ENCODE measurements around the gene ARMH3. TPM values are rescaled to one million over a fixed set of nuclear protein-coding genes. Genes with fewer than 3 reads are reported as not detected.

Gene ARMH3
- total and polyA plus RNA-seq, 2 experiments from 2014 or later = 8.7 to 11.1 TPM

- peaks cover 20% of the 10 kb centered on the region for H3K27me3 Mint-ChIP-seq (ENCODE audit: insufficient read depth, low read depth, poor library complexity)
- H3K9me3 Mint-ChIP-seq = no peaks in the 10 kb centered on the region; the same call in 1 of the 3 replicates
- peak overlapping the region; percentile 60 for H3K4me3 Mint-ChIP-seq
- Histone ChIP-seq H3K4me2 (peak overlapping the region; percentile 88), H2AFZ (no peak overlapping the region), H4K20me1 (replicated peaks; ENCODE audit: insufficient read depth) (peaks cover 4% of the 10 kb centered on the region), H3K79me2 (replicated peaks; ENCODE audit: insufficient read depth) (no peaks in the 10 kb centered on the region), H3F3A (replicated peaks; ENCODE audit: low read depth) (peaks cover 18% of the 10 kb centered on the region), H3K27ac (ENCODE audit: low read depth) (no peak overlapping the region), H3K27me3 (ENCODE audit: insufficient read depth) (no peaks in the 10 kb centered on the region), H3K9me2 (ENCODE audit: insufficient read depth) (no peaks in the 10 kb centered on the region), H3K36me3 (ENCODE audit: insufficient read depth) (no peaks in the 10 kb centered on the region), H3K4me3 (peak overlapping the region; percentile 63), H3K4me1 (ENCODE audit: insufficient read depth) (peaks cover 17% of the 10 kb centered on the region)
- no peak for TF ChIP-seq ZNF114 (CRISPR knock-in tag; IDR thresholded peaks at IDR 0.05)
- no peak for TF ChIP-seq ETS1 (IDR thresholded peaks at IDR 0.05)
- H3K27ac Mint-ChIP-seq = no peak overlapping the region
- H3K36me3 Mint-ChIP-seq (ENCODE audit: low read depth) = peaks cover 3% of the 10 kb centered on the region; the same call in 1 of the 3 replicates
- peak; percentile 31 for DNase-seq (ENCODE audit: low spot score)
- H3K4me1 Mint-ChIP-seq = peaks cover 17% of the 10 kb centered on the region
- ATAC-seq = peak; percentile 5
Observed at GRCh38 chr10:101828766-101829551, 227.0 kb downstream of the ARMH3 start.

- H3K4me1 ChIP-seq (ENCODE audit: insufficient read depth) = peaks cover 17% of the 10 kb centered on the region
- H2AFZ ChIP-seq = no peak overlapping the region
- ATAC-seq = no peak
- no peaks in the 10 kb centered on the region for H3K27me3 ChIP-seq (ENCODE audit: insufficient read depth)
- H3K27ac Mint-ChIP-seq = no peak overlapping the region
- no peak for DNase-seq (ENCODE audit: low spot score)
- no peaks in the 10 kb centered on the region for H3K9me2 ChIP-seq (ENCODE audit: insufficient read depth)
- no peaks in the 10 kb centered on the region for H3K79me2 ChIP-seq (replicated peaks; ENCODE audit: insufficient read depth)
- H3K36me3 ChIP-seq (ENCODE audit: insufficient read depth) = no peaks in the 10 kb centered on the region
- peaks cover 20% of the 10 kb centered on the region for H3K27me3 Mint-ChIP-seq (ENCODE audit: insufficient read depth, low read depth, poor library complexity)
- no peak overlapping the region for H3K4me3 ChIP-seq
- H3K4me3 Mint-ChIP-seq = no peak overlapping the region
- H3K4me1 Mint-ChIP-seq = peaks cover 17% of the 10 kb centered on the region
- peaks cover 4% of the 10 kb centered on the region for H4K20me1 ChIP-seq (replicated peaks; ENCODE audit: insufficient read depth)
- H3K36me3 Mint-ChIP-seq (ENCODE audit: low read depth) = peaks cover 3% of the 10 kb centered on the region; the same call in 1 of the 3 replicates
- no peak overlapping the region for H3K27ac ChIP-seq (ENCODE audit: low read depth)
- peak overlapping the region; percentile 88; the same call in 1 of the 2 replicates for H3K4me2 ChIP-seq
- no peaks in the 10 kb centered on the region; the same call in 1 of the 3 replicates for H3K9me3 Mint-ChIP-seq
- H3F3A ChIP-seq (replicated peaks; ENCODE audit: low read depth) = peaks cover 18% of the 10 kb centered on the region
- TF ChIP-seq REST (IDR thresholded peaks at IDR 0.05; ENCODE audit: unreplicated experiment) (no peak), CREB1 (CRISPR knock-in tag; IDR thresholded peaks at IDR 0.05; ENCODE audit: low read depth) (no peak), POLR2AphosphoS5 (IDR thresholded peaks at IDR 0.05; ENCODE audit: low read depth) (no peak), ZNF462 (CRISPR knock-in tag; IDR thresholded peaks at IDR 0.05) (no peak), EZH2 (IDR thresholded peaks at IDR 0.05; ENCODE audit: low read depth, unreplicated experiment) (no peak)
Observed at GRCh38 chr10:101827919-101828600, 227.9 kb downstream of the ARMH3 start.
